HG02870 (cell line): ENCODE results near the gene ZNF800.
A peak's percentile ranks its signal among the peaks of the same experiment; 100 is the strongest.

ENCODE experiments used
- ATAC-seq: cut with Tn5 transposase; IDR thresholded peaks from one replicate; pipeline ENCODE4 v1.9.1; 2021; ENCODE audit warnings: mild to moderate bottlenecking, moderate library complexity; ENCODE audit not compliant: unreplicated experiment

The ZNF800 gene

GRCh38 chr7:127391591-127392181, 822 bp downstream of the ZNF800 start:
- peak; percentile 35 for ATAC-seq

GRCh38 chr7:127390817-127391590, 1.5 kb downstream of the ZNF800 start:
- ATAC-seq, result no peak

GRCh38 chr7:127390186-127390816, 2.2 kb downstream of the ZNF800 start:
- ATAC-seq, result no peak

GRCh38 chr7:127389321-127389720, 3.2 kb downstream of the ZNF800 start:
- no peak for ATAC-seq

- ATAC-seq, result no peak
These were observed 4.5 kb downstream of the ZNF800 start for GRCh38 chr7:127387974-127388373.

GRCh38 chr7:127383123-127383835, 9.2 kb downstream of the ZNF800 start:
- ATAC-seq, result peak; percentile 19

GRCh38 chr7:127382301-127383085, 10.0 kb downstream of the ZNF800 start:
- peak; percentile 46 for ATAC-seq

GRCh38 chr7:127380479-127380878, 12.0 kb downstream of the ZNF800 start:
- ATAC-seq, result no peak

- no peak for ATAC-seq
These were observed 12.9 kb downstream of the ZNF800 start for GRCh38 chr7:127379642-127380041.

GRCh38 chr7:127378537-127378936, 14.0 kb downstream of the ZNF800 start:
- no peak for ATAC-seq

- no peak for ATAC-seq
These were observed 15.1 kb downstream of the ZNF800 start for GRCh38 chr7:127377425-127377824.

GRCh38 chr7:127375631-127376030, 16.9 kb downstream of the ZNF800 start:
- no peak for ATAC-seq

GRCh38 chr7:127367679-127368078, 24.8 kb downstream of the ZNF800 start:
- ATAC-seq, result no peak

GRCh38 chr7:127366680-127367079, 25.8 kb downstream of the ZNF800 start:
- no peak for ATAC-seq

- no peak for ATAC-seq
These were observed 26.6 kb downstream of the ZNF800 start for GRCh38 chr7:127365957-127366315.

- ATAC-seq, result no peak
These were observed 27.1 kb downstream of the ZNF800 start for GRCh38 chr7:127365164-127365956.

- ATAC-seq, result no peak
These were observed 30.0 kb downstream of the ZNF800 start for GRCh38 chr7:127362364-127363027.

GRCh38 chr7:127361736-127362135, 30.8 kb downstream of the ZNF800 start:
- no peak for ATAC-seq

GRCh38 chr7:127359011-127359410, 33.5 kb downstream of the ZNF800 start:
- no peak for ATAC-seq
